Stimulated activated CD4-positive, alpha-beta T cell treated with anti-CD3 and anti-CD28 coated beads, Interleukin-4, amount 100 ng/mL, for 24 hours (primary cell): Measurements from ENCODE around the gene GOLGA8T.
A peak's percentile ranks its signal among the peaks of the same experiment; 100 is the strongest.
"Not testable (repeated sequence)": the region's sequence is repeated elsewhere in the genome, so short reads cannot be mapped to it uniquely, and the experiment has no call there.

Source experiments
- DNase-seq: peaks from one replicate; pipeline ENCODE4 v3.0.0-alpha.2; 2020

Gene GOLGA8T, protein sequence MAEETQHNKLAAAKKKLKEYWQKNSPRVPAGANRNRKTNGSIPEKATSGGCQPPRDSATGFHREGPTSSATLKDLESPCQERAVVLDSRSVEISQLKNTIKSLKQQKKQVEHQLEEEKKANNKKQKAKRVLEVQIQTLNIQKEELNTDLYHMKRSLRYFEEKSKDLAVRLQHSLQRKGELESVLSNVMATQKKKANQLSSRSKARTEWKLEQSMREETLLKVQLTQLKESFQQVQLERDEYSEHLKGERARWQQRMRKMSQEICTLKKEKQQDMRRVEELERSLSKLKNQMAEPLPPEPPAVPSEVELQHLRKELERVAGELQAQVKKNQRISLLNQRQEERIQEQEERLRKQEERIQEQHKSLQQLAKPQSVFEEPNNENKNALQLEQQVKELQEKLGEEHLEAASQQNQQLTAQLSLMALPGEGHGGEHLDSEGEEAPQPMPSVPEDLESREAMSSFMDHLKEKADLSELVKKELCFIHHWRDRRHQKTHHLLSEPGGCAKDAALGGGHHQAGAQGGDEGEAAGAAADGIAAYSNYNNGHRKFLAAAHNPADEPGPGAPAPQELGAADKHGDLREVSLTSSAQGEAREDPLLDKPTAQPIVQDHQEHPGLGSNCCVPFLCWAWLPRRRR

DNA sequence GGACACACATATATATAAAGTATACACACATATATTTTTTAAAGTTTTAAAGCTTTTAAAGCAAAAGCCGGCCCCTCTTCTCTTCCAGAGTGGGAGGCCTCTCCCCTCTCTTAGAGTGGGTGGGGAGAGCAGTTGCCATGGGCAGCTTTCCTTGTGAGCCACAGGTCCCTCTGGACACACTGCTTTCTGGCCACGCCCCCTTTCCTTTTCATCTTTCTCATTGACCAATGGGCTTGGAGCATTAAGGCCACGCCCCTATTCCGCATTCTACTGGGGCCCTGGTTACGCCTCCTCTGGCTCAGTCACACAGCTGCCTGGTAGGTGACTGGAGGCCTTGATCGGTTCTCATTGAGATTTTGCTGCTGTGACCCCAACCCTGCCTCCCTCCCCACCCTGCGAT, at the start of gene GOLGA8T:
Gene GOLGA8T, plus strand, starts transcription at position 301 of the 400 bp plus-strand sequence. Its CDS starts 98 bp downstream, at position 399.
- DNase-seq, result not testable (repeated sequence)

DNA sequence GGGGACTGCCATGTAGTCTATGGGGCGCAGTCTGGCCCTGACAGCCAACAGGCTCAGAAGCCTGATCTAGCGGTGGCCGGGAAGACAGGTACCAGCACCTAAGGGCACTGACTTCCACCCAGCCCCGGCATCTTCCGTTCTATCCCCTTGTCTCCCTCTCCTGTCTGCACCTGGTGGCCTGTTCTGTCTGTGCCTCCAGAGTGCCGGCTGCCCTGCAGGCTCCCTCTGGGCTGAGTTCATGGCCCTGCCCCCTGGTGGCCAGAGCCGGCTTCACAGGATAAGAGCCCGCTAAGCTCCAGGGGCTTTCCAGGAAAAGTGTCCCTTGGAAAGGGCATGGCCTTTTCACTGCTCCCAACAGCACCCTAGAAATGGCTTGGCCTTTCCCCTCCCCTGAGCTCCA, 37.0 kb upstream of the GOLGA8T start:
- not testable (repeated sequence) for DNase-seq

DNA sequence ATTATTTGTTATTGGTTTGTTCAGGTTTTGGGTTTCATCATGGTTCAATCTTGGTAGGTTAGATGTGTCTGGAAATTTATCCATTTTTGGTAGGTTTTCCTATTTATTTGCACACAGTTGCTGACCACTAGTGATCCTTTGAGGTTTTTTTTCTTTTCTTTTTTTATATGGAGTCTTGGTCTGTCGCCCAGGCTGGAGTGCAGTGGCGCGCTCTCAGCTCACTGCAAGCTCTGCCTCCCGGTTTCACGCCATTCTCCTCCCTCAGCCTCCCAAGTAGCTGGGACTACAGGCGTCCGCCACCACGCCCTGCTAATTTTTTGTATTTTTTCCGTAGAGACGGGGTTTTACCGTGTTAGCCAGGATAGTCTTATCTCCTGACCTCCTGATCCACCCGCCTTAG, 32.0 kb upstream of the GOLGA8T start:
- not testable (repeated sequence) for DNase-seq

DNA sequence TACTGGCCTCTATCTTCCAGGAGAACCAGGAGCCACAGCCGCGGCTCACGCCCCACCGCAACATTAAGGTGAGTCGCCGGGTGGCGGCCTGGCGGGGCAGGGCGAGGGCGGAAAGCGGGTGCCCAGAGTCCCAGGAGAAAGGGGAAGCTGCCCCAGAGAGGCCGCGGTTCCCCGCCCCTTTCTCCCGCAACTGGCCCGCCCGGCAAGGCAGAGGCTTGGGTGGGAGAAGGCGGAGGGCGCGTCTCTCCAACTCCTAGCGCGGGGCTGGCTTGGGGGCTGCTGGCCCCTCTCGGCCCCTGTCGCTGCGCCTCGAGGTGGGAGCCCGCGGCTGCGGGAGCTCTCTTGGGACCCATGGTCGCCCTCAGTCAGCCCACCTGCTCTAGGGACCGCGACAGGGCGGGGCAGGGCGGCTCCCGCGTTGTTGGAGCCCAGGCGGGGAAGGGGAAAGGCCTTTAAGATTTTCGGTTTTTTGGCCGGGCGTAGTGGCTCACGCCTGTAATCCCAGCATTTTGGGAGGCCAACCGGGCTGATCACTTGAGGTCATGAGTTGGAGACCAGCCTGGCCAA, 30.8 kb upstream of the GOLGA8T start:
- not testable (repeated sequence) for DNase-seq

DNA sequence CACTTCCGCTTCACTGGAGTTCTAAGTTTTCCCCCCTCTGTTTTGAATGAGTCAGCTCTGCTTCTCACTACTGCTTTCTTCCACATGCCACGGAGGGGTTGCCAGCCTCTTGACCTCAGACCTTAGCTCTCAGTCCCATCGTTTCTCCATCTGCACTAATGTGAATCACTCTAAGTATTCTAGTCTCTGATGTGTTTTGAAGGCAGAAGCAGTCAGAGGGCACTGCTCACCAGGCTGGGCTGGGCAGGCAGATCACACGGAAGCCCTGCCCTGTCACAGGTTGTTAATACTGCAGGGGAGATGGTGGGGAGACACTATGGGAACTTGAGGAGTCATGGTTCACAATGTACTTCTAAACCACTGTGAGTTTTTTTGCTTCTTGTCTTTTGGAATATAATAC, 24.3 kb upstream of the GOLGA8T start:
- DNase-seq, result not testable (repeated sequence)

DNA sequence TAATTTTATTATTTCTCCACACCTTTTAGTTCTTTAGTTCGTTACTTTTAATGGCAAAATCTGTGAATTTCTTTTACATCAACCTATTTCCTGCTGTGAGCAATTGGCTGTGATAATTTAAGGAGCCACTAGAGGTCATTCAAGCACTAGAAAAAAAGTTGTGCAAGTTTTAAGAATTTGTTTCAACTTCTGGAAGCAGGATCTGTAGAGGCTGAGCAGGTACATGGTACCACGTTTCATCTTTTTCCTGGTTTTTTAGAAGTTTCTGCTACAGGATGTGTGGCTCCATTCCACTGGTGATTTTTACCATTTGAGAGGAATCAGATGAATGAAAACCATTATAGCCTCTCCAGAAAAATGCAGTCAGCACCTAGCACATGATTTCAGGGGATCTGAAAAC, 4.8 kb upstream of the GOLGA8T start:
- DNase-seq, result not testable (repeated sequence)

DNA sequence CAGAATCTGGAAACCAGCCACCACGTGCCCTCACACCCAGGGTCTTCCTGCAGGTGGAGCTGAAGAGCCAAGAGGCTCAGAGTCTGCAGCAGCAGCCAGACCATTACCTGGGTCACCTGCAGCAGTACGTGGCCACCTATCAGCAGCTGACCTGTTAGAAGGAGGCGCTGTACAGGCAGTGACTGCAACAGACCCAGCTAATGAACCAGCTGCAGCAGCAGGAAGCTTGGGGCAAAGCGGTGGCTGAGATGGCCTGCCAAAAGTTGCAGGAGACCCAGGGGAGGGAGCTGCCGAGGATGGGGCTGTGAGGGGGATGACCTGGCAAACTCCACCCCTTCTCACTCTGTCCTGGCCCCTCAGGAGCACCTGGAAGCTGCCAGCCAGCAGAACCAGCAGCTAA, 8.4 kb downstream of the GOLGA8T start:
- not testable (repeated sequence) for DNase-seq

DNA sequence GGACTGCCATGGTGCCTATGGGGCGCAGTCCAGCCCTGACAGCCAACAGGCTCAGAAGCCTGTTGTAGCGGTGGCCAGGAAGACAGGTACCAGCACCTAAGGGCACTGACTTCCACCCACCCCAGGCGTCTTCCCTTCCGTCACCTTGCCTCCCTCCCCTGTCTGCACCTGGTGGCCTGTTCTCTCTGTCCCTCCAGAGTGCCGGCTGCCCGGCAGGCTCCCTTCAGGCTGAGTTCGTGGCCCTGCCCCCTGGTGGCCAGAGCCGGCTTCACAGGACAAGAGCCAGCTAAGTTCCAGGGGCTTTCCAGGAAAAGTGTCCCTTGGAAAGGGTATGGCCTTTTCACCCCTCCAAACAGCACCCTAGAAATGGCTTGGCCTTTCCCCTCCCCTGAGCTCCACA, 15.0 kb downstream of the GOLGA8T start:
- not testable (repeated sequence) for DNase-seq

DNA sequence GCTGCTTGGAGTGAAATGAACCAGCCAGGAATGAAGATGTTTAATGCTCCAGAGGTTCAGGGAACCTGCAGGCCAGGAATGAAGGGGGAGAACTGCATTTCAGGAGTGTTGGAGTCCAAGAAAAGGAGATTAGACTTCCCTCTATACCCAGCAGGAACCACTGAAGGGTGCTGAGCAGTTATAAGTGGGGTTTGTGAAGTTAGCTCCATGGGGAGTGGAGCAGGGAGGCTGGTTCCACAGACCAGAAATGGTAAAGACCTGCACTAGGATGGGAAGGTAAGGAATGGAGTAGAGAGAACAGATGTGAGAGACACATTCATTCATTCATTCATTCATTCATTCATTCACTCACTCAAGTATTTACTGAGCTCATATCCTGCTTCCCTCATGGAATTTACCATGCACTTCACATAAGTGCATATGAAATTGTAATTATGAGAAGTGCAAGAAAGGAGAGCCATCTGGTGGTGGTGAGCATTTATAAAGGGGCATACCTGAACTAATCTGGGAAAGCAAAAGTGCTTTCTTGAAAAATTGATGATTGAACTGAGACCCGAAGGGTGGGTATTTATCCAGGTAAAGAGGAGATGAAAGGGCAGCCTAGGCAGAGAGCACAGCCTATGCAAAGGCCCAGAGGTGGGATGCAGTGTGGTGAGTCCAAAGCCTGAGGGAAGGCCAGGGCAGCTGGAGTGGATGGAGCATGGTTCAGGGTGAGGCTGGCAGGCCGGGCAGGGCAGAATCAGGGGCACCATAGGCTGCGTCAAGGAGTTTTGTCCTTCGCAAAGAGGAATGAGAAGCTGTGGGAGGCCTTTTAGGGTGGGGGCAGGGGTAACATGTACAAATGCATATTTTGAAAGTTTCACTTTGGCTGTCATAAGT, 27.9 kb downstream of the GOLGA8T start:
- DNase-seq, result not testable (repeated sequence)

DNA sequence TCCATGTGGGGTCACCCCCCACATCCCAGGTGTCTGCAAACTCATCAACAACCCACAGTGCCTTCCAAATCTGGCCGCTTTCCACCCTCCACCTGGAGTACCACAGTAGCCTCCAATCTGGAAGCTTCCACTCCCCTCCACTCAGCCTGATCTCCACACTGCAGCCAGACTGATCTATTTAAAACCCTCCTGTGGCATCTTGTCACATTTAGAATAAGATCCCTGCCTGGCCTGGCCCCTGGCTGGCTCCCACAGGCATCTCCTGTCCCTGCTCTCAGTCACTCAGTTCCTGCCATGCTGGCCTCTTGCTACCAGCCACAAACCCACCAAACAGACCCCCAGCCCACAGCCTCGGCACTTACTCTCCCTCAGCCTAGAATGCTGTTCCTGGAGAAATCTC, 28.9 kb downstream of the GOLGA8T start:
- not testable (repeated sequence) for DNase-seq

DNA sequence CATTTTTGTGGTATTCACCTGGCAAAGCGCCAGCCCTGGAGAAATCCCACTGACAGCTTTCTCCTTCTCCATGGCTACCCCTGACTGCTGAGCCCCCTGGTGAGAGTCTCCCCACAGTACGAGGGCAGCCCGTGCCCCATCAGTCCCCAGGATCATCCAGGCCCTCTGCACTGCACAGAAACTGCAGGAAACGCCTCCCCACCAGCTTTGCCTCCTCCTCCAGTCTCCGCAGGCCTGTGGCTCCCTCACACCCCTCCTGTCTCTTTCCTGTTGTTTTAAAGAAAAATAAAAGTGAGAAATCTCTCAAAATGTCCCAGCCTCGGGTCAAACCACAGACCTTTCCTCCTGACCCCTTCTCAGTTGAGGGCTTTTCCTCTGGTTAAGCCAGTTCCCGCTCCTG, 29.4 kb downstream of the GOLGA8T start:
- DNase-seq, result not testable (repeated sequence)

DNA sequence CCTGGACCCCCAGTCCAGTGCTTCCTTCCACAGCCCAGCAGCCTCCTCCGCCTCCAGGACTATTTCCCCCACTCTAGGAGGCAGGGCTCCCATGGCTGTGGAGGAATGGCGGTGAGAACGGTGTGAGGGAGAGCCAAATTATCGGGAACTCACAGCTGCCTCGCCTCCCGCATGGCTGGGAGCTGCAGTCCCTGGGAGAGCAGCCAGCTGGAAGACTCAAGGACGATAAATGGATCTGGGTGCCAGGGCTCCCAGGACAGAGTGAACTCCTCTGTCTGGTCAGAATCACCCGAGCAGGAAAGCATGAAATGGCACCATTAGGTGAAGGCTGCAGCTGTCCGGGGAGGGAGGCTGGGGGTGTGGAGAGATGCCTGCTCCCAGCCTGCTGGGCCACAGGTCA, 32.6 kb downstream of the GOLGA8T start:
- not testable (repeated sequence) for DNase-seq

DNA sequence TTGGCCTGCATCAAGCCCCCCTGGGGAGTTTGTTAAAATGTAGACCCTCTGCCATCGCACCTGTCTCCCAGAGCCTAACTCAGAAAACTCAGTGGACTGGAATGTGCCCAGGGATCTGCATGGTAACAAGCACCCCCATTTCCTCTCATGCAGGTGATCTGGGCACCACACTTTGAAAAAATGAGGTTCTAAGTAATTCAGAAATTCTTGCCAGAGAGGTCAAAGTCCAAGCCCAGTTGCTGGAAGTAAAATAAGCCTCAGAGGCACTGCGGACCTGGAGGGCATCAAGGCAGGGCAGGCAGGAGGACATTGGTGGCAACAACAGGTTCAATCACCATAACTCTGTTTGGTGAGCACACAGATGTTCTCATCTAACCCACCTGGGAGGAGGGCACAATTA, 33.0 kb downstream of the GOLGA8T start:
- not testable (repeated sequence) for DNase-seq

DNA sequence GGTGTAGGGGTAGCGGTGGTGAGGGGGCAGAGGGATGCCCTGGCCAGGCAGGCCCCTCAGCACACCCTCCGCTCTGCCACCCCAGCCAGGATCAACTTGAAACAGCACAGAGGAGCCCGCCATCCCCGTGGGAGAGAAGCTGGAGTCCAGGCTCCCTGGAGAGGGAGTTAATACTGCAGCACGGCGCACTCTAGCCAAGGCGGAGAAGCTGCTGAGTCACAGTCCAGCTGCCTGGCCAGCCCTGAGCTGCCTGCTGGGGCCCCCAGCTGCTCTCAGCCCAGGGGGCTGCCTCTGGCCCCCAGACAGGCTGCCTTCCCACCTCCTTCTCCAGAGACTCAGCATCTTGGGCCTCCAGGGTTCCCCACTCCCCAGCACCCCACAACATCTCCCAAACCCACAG, 36.6 kb downstream of the GOLGA8T start:
- not testable (repeated sequence) for DNase-seq

DNA sequence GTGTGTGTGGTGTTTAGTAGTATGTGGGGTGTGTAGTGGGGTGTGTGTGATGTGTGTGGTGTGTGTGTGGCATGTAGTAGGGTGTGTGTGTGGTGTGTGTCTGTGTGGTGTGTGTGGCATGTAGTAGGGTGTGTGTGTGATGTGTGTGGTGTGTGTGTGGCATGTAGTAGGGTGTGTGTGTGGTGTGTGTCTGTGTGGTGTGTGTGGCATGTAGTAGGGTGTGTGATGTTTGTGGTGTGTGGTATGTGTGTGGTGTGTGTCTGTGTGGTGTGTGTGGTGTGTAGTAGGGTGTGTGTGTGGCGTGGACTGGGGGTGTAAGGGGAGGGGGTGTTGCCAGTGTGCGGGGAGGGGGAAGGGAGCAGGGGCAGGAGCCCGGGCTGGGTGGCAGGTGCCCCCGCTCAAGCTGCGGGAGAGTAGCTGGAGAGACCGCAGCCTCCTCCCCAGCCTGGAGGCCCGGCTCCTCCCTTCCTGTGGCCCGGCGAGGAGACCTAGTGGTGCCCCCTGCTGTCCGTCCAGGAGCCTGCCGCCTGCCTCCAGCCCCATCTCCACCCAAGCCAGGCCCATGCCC, 38.3 kb downstream of the GOLGA8T start:
- peak; percentile 77 for DNase-seq

DNA sequence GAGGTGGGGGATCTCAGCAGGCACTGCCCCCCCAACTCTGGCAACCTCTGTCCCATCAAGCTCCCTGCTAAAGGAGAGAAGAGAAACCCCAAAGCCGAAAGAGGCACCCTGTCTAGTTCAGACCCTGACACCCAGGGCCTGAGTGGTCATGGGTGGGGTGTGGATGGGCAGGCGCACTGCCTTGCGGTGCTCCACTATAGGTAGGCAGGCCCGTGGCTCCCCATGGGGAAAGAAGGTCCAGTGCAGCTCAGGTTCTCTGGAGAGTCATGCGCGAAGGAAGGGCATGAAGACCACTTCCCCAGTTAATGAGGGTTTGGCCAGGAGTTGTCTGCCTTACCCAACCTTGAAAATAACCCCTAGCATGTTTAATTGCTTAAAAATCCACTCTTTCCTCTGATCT, 40.4 kb downstream of the GOLGA8T start:
- DNase-seq, result not testable (repeated sequence)

DNA sequence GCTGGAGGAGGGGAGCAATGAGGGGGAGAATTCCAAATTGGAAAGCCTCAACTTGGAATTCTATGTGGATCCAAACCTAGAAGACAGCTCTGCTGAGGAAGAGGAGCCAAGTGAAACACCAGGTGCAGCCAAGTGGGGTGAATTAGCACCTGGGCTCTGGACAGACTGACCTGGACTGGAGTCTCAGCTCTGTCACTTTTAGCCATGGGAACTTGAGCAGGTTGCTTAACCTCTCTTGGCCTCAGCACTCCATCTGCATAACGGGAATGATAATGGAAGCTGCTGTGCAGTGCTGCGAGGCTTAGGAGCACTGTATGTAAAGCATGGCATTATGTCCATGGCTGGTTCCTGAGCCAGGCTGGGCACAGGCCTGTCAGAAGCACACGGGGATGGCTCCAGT, 41.8 kb downstream of the GOLGA8T start:
- not testable (repeated sequence) for DNase-seq

DNA sequence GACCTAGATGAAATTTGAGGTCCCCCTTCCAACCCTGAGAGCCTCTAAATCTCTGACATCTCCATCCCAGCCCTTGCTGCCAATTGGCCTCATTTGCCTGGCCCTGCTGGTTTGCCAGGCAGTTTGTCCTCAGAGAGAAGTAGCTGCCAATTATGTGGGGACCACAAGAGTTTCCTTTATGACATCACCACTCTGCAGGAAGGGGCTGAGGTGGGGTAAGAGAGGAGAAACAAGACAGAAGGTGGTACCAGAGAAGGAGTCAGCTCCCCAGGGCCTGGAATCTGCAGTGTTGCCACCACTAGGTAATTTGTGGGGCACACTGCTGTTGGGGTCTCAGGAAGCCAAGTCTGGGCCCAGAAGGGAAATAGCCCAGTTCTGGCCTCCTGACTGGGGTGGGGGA, 45.0 kb downstream of the GOLGA8T start:
- DNase-seq, result not testable (repeated sequence)

DNA sequence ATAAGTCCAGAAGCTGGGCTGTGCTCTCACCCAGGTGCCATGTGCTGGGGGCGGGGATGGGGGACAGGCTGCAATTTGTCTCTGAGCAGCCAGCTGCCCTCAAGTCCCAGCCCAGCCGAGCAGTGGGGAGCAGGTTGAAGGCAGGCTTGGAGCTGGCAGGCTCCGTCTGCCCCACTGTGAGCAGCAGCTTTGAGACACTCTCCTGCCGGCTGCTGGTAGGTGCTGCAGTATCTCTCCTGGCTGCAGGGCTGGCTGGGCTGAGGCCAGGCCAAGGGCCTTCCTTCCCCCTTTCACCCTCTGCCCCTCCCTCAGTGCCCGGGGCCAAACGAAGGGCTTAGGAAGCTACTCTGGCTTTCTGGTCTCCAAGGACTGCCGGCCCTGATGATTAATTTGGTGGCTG, 50.6 kb downstream of the GOLGA8T start:
- not testable (repeated sequence) for DNase-seq

DNA sequence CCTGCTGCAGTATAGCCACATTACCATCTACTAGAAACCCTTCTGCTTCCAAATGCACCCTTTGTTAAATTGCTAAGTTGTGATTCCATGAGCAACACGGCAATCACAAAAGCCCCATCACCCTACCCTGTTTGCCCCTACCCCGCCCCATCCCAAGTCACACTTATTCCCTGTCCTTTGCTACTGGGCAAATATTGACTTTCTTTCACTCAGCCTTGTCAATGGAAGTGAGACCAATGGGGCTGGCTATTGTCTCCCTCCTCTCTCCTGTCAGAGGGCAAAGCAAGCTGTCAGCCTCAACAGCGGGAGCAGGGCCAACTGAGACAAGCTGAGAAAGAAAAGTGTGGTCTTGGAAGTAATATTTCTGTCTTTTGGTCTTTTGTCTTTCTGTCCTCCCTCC, 52.6 kb downstream of the GOLGA8T start:
- not testable (repeated sequence) for DNase-seq

DNA sequence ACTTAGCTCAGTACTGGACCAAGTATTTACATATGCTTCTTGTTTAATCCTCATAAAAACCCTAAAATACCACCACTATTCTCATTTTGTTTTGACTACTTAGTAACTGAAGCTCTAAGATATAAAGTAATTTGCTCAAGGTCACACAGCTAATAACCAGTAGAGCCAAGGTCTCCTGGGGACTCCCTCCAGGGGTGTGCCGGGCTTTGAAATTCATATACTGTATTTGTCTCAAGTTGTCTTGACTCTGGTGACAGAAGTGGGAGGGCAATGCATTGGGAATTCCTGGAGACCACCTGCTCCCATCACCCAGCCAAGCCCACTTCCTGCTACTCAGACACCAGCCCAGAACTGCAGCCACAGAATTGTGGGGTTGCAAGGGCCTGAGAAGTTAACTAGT, 54.9 kb downstream of the GOLGA8T start:
- DNase-seq, result not testable (repeated sequence)

DNA sequence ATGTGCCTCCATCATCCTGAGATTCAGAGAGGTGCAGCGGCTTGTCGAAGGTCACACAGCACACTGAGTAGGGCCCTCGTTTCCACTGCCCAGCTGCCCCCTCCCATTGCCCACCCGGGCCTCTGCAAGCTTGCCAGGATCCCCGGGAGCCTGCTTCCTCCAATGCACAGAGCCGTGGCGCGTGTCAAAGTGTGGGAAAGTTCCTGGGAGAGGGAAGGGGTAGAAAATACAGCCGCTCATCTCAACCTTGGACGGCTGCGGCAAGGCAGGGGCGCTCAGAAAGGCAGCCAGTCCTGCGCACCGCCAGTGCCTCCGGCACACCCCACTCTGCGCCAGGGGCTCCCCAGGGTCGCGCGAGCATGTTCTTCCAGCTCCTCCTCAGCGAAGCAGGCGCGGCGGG, 56.3 kb downstream of the GOLGA8T start:
- not testable (repeated sequence) for DNase-seq
